Activated CD8-positive, alpha-beta memory T cell treated with anti-CD3 and anti-CD28 coated beads, Interleukin-2, amount 50 U/mL, for 24 hours (primary cell): ENCODE measurements around the gene NCK2.

Source experiments
- DNase-seq: peaks from one replicate; pipeline ENCODE4 v3.0.0-alpha.2; 2020; ENCODE audit errors: extremely low read depth

Gene NCK2

GRCh38 chr2:105790461-105791149 is 45.9 kb downstream of the NCK2 start:
- DNase-seq: no peak

GRCh38 chr2:105791229-105791628 is 46.5 kb downstream of the NCK2 start:
- DNase-seq: no peak

GRCh38 chr2:105792561-105792960 is 47.8 kb downstream of the NCK2 start:
- DNase-seq: no peak

GRCh38 chr2:105793196-105793975 is 48.7 kb downstream of the NCK2 start:
- no peak for DNase-seq

- DNase-seq: no peak
Observed at GRCh38 chr2:105794926-105795574, 50.3 kb downstream of the NCK2 start.

GRCh38 chr2:105795575-105795934 is 50.8 kb downstream of the NCK2 start:
- no peak for DNase-seq

GRCh38 chr2:105796131-105796638 is 51.5 kb downstream of the NCK2 start:
- no peak for DNase-seq

GRCh38 chr2:105796791-105797190 is 52.1 kb downstream of the NCK2 start:
- no peak for DNase-seq

- no peak for DNase-seq
Observed at GRCh38 chr2:105797298-105797819, 52.6 kb downstream of the NCK2 start.

- no peak for DNase-seq
Observed at GRCh38 chr2:105798595-105798994, 53.9 kb downstream of the NCK2 start.

- DNase-seq: no peak
Observed at GRCh38 chr2:105800036-105800713, 55.5 kb downstream of the NCK2 start.

- no peak for DNase-seq
Observed at GRCh38 chr2:105800953-105801635, 56.4 kb downstream of the NCK2 start.

- DNase-seq: no peak
Observed at GRCh38 chr2:105801961-105802360, 57.2 kb downstream of the NCK2 start.

- no peak for DNase-seq
Observed at GRCh38 chr2:105802587-105802986, 57.9 kb downstream of the NCK2 start.

GRCh38 chr2:105803337-105803736 is 58.6 kb downstream of the NCK2 start:
- DNase-seq: no peak

GRCh38 chr2:105803773-105804172 is 59.1 kb downstream of the NCK2 start:
- no peak for DNase-seq

GRCh38 chr2:105804266-105804665 is 59.6 kb downstream of the NCK2 start:
- DNase-seq: no peak

GRCh38 chr2:105806996-105807395 is 62.3 kb downstream of the NCK2 start:
- no peak for DNase-seq

GRCh38 chr2:105808423-105809096 is 63.8 kb downstream of the NCK2 start:
- DNase-seq: no peak

GRCh38 chr2:105809097-105809473 is 64.4 kb downstream of the NCK2 start:
- no peak for DNase-seq

- DNase-seq: no peak
Observed at GRCh38 chr2:105809723-105810122, 65.0 kb downstream of the NCK2 start.
